HG03097 (cell line): Measurements from ENCODE around the gene TFF2.

Source experiments
- ATAC-seq: cut with Tn5 transposase; IDR thresholded peaks from one replicate; pipeline ENCODE4 v1.9.1; 2021; ENCODE audit not compliant: unreplicated experiment, low FRiP score

Gene TFF2

DNA sequence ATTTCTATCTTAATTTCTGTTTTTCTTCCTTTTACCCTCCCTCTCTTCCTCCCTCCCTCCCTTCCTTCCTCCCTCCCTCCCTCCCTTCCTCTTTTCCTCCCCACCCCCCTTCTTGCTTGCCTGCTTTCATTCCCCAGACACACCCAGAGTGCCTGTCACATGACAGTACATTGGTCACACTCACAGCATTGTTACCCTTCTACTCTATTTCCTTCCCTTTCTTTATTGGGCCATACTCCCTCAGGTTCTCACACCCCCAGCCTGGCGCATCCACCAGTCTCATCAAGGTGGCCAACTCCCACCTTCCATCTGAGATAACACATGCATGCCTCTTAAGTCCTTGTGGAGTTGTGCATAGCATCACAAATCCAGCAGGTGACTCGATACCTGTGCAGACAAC, 34.2 kb upstream of the TFF2 start:
- ATAC-seq, result no peak

DNA sequence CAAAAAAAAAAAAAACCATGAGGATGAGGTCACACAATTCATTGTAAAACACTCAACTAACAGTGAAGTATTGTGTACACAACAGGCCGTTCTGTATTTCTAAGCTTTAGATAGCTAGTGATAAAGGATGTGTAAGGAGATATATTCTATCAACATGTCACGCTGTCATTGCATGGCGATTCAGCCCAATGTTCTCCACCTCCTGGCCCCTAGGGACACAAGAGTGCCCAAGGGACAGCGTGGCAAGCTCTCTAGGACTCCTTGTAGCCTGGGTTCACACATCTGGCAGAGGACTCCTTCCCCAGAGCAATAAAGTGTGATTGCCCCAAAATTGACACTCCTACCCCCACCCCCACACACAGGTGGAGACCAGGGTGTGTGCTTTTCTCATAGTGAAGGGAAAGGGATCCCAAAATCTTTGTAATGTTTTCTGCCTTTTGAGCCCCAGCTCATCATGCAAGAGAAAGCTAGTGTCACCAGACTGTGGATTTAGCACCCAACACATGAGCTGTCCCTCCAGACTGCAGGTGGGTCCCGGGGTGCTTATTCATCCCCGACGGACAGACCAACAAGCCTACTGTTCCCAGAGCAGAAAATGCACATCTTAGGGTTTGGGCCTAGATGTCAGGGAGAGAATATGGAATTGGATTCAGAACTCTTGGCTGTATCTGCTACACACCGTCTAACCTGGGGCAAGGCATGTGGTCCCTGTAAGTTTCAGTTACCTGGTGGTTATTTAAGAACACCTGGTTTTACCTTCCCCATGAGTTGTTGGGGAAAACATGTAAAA, 33.6 kb upstream of the TFF2 start:
- no peak for ATAC-seq

DNA sequence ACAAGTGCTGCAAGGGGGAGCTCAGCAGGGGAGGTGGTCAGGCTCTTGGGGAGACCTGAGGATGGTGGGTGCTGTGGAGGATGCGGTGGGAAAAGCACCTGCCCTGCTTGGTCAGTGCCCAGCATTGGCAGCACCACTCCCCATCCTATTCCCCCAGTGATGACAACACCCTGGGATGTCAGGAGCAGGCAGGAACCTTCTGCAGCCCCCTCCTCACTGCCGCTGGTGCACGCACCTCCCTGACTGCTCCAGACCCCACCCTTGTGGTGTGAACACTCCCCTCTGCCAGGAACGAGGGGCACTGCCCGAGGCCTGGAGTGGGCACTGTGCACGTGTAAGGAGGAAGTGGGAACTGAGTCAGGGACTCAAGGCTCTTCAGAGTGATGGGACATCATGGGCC, 32.5 kb upstream of the TFF2 start:
- ATAC-seq, result no peak

DNA sequence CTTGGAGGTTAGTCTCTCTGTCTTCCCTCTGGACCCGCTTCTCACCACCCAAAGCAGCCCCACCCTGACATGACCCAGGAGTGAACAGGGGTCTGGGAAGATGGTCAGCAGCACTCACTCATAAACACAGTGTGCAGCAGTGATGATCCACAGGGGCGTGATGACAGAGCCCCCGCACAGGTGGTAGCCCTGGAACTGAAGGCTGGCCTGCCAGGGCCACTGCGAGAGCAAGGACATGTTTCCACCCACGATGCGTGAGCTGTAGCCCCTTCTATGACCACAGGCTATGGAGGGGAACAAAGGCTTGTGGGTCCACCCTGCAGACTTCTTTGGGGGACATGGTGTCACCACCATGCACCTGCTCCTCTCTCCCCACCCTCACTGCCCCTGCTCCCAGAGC, 32.1 kb upstream of the TFF2 start:
- no peak for ATAC-seq

DNA sequence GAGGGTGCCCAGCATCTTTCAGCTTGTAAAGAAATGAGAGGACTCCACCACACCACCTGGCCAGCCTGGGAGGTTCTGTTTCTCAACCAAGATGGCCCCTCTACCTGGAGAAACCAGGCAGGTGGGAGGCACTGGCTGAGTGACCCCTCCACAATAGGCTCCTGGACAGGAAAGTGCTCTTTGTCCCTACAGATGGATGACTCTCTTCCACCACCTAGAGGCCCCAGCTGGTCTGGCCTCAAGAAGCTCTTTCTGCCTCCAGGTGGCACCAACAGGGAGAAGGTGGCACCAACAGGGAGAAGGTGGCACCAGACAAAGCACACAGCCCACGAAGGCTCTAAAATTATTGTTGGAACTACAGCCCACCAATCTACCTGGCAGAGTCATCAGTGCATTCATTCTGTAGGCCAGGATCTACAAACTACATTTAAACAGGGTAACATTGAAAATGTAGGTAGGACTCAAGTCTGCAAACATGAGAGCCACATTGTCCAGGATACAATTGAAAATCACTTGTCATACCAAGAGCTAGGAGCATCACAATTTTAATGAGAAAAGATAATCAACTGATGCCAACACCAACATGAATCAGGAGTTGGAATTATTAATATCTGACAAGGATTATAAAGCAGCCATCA, 30.7 kb upstream of the TFF2 start:
- ATAC-seq, result no peak

DNA sequence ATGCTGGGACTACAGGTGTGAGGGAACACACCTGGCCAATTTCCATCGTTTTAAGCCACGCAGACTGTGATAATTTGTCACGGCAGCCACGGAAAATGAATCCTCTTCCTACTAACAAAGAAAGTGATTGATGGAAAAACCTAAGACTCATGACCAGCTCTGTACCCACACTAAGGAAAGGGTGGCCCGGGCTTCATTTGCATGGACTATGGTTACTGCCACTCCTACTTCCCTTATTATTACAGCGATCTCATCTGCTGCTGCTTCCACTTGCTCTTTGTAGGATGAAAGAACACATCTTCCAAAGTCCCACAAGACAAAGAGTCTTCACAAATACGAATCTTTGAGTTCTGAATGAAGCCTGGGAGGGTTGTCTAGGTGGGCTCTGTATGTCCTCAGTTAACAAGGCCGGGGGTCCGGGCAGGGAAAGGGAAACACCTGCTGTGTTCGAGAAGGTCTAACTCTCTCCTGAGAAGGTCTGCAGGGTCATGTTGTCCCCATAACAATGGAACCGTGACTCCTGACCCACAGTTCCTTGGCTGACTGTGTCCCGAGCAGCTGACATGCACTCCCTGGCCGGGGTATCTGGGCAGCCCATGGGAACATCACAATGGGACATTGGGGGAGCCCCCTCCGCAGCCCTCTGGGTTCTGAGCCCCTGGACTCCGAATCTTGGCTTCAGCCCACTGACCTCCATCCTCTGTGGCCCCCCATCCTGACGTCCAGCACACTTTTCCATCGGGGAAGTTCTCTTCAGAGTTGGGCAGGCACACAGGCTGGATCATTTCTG, 28.8 kb upstream of the TFF2 start:
- ATAC-seq, result no peak

DNA sequence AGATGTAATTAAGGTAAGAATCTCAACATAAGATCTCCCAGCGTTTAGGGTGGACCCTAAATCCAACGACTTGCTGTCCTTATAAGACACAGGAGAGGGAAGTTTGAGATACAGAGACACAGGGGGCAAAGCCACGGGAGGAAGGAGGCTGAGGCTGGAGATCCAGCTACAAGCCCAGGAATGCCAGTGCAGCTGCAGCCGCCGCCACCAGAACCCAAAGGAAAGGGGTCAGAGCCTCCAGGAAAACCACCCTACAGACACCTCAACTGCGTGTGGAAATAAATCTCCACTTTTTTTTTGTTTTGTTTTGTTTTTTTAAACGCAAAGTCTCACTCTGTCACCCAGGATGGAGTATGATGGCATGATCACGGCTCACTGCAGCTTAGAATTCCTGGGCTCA, 27.6 kb upstream of the TFF2 start:
- no peak for ATAC-seq

DNA sequence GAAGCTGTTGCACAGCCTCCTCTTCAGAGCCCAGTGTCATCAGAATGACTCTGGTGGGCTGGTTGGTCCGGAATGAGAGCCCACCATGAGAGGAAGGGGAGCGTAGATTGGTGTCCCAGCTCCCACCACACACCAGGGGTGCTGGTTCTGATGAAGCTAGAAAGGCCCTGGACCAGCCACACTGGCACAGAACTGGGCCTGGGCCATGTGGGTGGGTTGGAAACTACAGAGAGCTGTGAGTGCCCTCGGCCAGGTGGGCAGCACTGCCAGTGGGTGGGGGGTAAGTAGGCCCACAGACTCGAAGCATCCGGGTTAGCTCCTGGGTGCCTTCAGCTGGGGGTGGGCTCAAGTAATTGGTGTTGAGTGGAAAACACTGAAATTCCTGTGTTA, 27.2 kb upstream of the TFF2 start:
- ATAC-seq, result no peak

DNA sequence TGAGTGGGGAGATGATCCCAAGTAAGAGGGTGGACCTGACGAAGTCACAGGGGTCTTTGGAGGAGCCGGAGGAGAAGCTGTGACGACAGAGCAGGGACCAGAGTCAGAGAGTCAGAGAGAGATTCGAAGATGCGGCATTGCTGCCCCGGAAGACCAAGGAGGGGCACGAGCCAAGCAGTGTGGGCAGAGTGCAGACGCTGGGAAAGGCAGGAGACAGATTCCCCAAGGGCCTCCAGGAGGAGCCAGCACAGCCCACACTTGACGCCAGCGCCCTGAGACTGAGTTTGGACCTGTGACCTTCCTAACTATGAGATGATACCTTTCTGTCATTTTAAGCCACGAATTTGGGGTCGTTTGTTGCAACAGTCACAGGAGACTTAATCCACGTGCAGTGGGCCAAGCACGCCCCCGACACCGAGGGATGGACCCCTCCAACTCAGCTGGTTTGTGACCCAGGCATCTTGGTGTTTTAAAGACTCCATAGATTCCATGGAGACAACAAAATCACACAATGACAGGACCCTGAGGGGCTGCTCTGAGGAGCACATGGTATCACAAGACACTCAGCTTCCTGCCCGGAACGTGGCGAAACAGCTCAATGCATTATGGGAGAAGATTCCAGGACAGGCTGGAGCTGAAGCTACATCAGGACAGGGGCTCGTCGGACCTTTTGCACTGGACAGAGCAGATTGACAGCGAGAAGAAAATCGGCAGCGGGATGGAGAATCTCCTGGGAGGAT, 26.6 kb upstream of the TFF2 start:
- ATAC-seq, result no peak

DNA sequence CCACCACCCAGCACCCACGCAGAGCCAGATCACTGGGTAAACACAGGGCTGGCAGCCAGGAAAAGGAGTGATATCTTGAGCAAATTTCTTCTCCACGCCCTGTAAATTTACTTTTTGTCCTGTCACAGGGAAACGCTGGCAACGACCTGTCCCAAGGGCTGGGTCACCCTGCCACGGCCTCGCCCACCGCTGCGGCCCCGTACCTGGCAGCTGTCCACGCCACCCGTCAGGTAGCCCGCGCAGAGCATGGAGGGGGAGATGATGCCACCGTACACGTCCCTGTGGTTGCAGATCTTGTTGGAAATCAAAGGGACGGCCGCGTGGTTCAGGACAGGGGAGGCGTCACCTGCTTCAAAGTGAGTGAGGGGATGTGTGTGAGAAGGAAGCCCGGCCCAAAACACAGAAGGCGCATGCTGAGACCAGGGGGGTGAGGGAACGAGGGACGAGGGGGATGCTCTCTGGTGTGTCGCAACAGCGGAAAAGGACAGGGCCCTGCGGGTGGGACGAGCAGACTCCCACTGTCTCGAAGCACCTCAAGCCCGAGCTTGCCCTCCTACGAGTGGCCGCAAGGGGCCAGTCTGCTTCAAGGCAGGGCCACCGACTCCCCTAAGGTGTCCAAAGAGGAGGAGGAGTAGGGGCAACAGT, 25.7 kb upstream of the TFF2 start:
- no peak for ATAC-seq

DNA sequence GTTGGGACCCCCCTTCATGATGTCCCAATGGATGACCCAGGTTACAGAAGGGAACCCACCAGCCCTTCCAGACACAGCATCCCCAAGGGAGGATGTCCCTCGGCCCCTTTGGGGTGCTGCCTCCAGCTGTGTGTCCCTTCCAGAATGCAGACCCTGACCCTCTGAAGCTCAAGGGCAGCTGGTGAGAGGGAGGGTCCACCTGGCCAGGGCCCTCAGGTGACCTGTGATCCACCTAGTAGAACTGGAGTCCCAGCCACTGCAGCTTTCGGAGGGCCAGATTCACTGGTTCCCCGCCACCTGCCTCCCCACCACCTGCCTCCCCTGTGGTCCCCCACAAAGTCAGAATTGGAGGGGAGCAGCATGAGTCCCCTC, 25.2 kb upstream of the TFF2 start:
- ATAC-seq, result no peak

DNA sequence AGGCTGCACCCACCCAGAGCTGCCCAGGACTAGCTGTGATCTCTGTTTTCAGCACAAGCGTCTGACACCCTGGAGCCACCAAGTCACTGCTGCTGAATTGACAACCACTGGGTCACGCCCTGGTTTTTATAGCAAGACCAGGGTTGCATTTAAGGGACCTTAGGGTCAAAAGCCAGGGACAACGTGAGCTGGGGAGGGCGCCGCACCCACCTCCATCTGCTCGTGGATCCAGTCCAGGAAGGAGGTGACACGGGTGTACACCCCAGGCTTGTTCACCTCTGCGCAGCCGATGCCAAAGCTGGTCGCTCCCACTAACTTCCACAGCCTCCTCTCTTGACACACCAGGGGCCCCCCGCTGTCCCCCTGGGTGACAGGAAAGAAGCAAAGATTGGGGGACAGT, 24.7 kb upstream of the TFF2 start:
- ATAC-seq, result no peak

DNA sequence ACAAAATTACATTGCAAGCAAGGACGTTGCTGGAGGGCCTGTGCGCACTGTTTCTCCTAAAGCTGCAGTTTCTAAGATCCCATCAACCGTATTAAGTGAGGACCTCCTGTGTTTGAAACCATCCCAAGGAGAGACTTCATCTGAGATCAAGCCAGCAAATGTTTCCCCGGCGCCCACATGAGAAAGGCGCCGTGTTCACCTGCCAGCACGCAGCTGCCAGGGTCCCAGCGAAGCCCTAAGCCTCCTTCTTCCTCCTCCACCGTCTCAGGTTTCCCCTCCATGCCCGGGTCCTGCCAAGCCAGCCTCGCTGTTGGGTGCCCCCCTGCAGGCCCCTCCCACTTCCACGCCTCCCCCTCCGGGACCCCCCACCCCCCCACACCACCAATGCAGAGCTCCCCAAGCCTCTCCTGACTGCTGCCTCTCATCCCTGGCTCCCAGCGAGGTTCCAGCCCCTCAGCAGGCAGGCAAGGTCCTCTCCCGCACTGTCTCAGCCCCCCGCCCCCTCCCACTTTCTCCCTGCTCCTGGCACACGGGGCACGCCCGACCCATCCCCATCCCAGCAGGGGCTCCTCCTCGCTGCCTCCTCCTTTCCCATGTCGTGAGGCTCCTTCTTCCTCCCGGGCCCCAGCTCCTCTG, 24.2 kb upstream of the TFF2 start:
- ATAC-seq, result no peak

DNA sequence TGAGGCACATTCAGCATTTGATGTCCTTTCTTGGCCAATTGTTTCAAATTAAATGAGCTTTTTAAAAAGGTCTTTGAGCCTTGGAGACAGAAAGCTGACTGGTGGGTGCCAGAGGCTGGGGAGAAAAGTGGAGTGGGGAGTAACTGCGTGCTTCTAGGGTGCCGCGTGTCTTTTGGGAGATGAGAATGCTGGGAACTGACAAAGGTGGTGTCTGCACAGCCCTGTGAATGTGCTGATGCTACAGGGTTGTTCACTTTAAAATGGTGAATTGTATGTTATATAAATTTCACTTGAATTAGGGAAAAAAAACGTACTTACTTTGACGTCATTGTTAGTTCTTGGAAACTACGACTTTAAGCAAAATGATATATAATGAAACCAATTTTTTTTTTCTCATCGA, 23.7 kb upstream of the TFF2 start:
- no peak for ATAC-seq

DNA sequence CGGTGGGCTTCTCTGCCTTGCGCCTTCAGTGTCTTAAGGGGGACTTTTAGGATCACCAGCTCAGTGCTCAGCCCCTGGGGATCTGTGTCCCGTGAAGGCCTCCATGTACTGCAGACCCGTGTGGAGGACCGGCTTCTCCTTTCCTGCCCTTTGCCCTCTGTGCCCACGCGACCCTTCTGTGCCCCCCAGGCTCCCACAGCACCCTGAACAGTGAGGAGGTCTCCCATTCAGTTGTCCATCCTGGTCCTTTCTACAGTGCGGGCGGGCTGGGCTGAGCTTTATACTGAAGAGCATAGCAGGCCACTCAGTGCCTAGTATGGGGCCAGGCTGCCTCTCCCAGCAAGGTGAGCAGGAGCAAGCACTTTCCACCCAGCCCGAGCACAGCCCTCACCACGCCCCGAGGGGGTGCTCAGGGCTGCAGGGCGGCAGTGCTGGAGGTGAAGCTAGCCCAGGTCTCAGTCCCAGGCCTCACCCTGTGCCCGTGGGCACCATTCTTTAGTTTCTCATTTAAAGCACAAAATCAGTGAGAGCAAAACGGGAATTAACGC, 23.2 kb upstream of the TFF2 start:
- ATAC-seq, result no peak

DNA sequence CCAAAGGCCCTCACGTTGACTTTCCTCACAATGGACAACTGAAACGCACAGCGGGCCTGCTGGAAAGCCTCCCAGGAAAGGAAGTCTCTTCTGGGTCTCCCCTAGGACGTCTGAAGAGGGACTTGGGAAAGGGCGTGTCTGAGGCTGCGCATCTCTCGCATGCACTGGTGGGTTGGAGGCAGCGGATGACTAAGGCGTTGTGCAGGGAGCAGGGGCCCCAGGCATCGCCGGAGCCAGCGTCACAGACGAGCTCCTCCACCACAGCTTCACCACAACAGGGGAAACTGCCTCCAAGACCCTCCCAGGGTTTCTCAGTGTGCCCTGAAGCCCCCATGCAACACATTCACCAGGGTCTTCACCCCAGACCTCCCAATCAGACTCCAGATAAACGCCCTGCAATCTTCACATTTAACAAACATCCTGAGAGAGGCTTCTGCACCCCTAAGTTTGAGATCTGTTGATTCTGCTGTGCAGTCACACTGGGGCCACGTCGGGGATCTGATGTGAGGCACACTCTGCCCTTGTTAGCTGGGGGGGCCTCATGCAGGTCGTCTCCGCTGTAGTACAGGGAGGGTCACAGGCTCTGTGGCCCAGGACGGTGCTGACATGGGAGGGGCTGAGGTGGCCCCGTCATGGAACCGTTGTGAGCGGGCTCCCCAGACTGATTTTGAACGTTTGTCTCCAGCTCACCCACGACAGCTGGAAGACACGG, 22.6 kb upstream of the TFF2 start:
- no peak for ATAC-seq

DNA sequence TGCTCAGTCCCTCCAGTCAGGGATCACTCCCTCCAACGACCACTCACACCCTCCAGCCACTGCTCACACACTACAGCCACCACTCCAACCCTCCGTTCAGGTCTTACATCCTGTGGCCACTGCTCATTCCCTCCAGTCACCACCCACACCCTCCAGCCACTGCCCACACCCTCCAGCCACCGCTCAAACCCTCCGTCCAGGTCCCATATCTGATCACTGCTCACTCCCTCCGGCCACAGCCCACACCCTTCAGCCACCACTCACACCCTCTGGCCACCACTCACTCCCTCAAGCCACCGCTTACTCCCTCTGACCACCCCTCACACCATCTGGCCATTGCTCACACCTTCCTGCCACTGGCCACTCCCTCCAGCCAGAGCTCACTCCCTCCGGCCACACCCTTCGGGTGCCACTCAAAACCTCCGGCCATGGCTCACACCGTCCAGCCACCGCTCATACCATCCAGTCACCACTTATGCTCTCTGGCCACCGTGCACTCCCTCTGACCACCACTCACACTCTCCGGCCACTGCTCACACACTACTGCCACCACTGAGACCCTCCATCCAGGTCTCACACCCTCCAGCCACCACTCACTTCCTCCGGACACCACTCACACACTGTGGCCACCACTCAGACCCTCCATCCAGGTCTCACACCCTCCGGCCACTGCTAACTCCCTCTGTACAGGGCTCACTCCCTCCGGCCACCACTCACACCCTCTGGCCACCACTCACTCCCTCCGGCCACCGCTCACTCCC, 20.3 kb upstream of the TFF2 start:
- no peak for ATAC-seq

DNA sequence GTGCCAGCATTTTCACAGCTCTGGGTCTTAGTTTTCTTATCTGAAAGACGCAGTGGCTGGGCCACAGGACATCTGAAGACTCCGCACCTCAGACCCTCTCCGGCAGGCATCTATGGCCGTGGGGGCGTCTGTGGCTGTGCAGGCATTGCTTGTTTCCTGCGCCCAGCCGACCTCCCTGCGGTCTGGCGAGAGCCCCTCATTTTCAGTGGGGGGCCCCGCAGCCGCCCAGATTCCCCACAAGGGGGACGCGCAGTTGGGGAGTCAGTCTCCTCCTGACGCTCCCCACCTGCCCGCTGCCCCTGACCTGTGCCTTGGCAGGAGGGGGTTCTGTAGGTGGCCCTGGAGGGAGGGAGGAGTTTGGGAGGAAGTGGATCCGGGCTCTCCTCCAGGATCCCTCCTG, 19.0 kb upstream of the TFF2 start:
- ATAC-seq, result no peak
